HCT116 (cell line): ENCODE data around the gene TSPAN11. TPM values are rescaled to one million over a fixed set of nuclear protein-coding genes. Genes with fewer than 3 reads are reported as not detected.
A peak's percentile ranks its signal among the peaks of the same experiment; 100 is the strongest.

Source experiments
- ATAC-seq: fragments of 200-7000 bp; cut with Tn5 transposase; 2 replicates; pipeline ENCODE4 v1.9.1; 2020; ENCODE audit warnings: mild to moderate bottlenecking, moderate library complexity
- BruUV-seq: library from RNA; stranded (reverse); fragments of 400-500 nt; replicated peaks from 2 replicates; lab custom pipeline; 2021; lab: Mats Ljungman, UMichigan
- CTCF ChIA-PET: fragments of 300-600 bp; sonication (Branson Sonifier 250); formaldehyde crosslinking; loops from one replicate; lab custom pipeline; 2021; ENCODE audit warnings: antibody characterized with exemption; lab: Charles Lee
- POLR2A ChIA-PET: fragments of 300-600, 350-600 bp; sonication (Branson Sonifier 250); formaldehyde crosslinking; loops from one replicate; lab custom pipeline; 2021; ENCODE audit warnings: antibody characterized with exemption; lab: Charles Lee
- RAD21 ChIA-PET, 2 experiments: fragments of 300-600 bp; sonication (Branson Sonifier 250); formaldehyde crosslinking; loops; one replicate each; lab custom pipeline; 2023; ENCODE audit warnings: low total read pairs in 2 of 2; ENCODE audit not compliant: uncharacterized antibody in 2 of 2, unreplicated experiment in 2 of 2, low non-redundant PET in 1 of 2; lab: Charles Lee
- DNase-seq: peaks from one replicate; pipeline ENCODE4 v3.0.0-alpha.2; 2010; ENCODE audit warnings: low read depth, low spot score
- H2AFZ ChIP-seq: fragments of 200-600 bp; shearing (Covaris generic), sonication (generic); 2 replicates; pipeline ENCODE4 v1.6.1; 2017; ENCODE audit warnings: low read depth, mixed run types, mixed read lengths, antibody characterized with exemption, low read length; ENCODE audit not compliant: poor library complexity, severe bottlenecking
- H3K27ac ChIP-seq: 2 replicates; pipeline ENCODE4 v1.5.1; 2012; ENCODE audit warnings: low read depth, low read length
- H3K27me3 ChIP-seq: fragments of 200-600 bp; sonication (generic); 2 replicates; pipeline ENCODE4 v1.6.1; 2016; ENCODE audit warnings: mixed run types, low read length, mixed read lengths; ENCODE audit not compliant: insufficient read depth
- H3K36me3 ChIP-seq, 2 experiments: fragments of 200-500 bp in 1 of 2; fragments of 200-600 bp in 1 of 2; sonication (Bioruptor generic) in 1 of 2; sonication (generic) in 1 of 2; 2 replicates each; pipeline versions ENCODE4 v1.5.1 to v1.6.1; 2014 to 2016; ENCODE audit warnings: low read length in 2 of 2, inconsistent platforms in 1 of 2, mixed read lengths in 1 of 2, mixed run types in 1 of 2; ENCODE audit not compliant: insufficient read depth in 2 of 2, control insufficient read depth in 1 of 2
- H3K4me1 ChIP-seq, 2 experiments: fragments of 200-600 bp in 1 of 2; sonication (generic) in 1 of 2; 2 replicates each; pipeline versions ENCODE4 v1.5.1 to v1.6.1; 2012 to 2017; ENCODE audit warnings: low read length in 2 of 2, inconsistent platforms in 1 of 2, mild to moderate bottlenecking in 1 of 2, mixed read lengths in 1 of 2, mixed run types in 1 of 2, moderate library complexity in 1 of 2; ENCODE audit not compliant: insufficient read depth in 2 of 2, control insufficient read depth in 1 of 2
- H3K4me2 ChIP-seq: fragments of 200-600 bp; sonication (generic); 2 replicates; pipeline ENCODE4 v1.6.1; 2017; ENCODE audit warnings: mixed run types, low read length, mixed read lengths
- H3K4me3 ChIP-seq, 2 experiments: fragments of 200-600 bp in 1 of 2; sonication (generic) in 1 of 2; replicated peaks in 1 of 2; 2 replicates each; pipeline ENCODE4 v1.5.1; 2011 to 2016; ENCODE audit warnings: low read length in 2 of 2, control low read depth in 1 of 2, low read depth in 1 of 2, mild to moderate bottlenecking in 1 of 2, mixed read lengths in 1 of 2, mixed run types in 1 of 2
- H3K79me2 ChIP-seq: fragments of 200-600 bp; sonication (generic); 2 replicates; pipeline ENCODE4 v1.6.1; 2017; ENCODE audit warnings: mild to moderate bottlenecking, mixed run types, low read length, moderate library complexity, mixed read lengths; ENCODE audit not compliant: insufficient read depth
- H3K9ac ChIP-seq: fragments of 200-600 bp; sonication (generic); 2 replicates; pipeline ENCODE4 v1.6.1; 2016; ENCODE audit warnings: low read length, mixed read lengths
- H3K9me2 ChIP-seq: fragments of 200-600 bp; sonication (generic), shearing (Covaris generic); 2 replicates; pipeline ENCODE4 v1.6.1; 2017; ENCODE audit warnings: mixed run types, mild to moderate bottlenecking, moderate library complexity; ENCODE audit not compliant: insufficient read depth
- H3K9me3 ChIP-seq, 2 experiments: fragments of 200-500 bp in 1 of 2; fragments of 200-600 bp in 1 of 2; sonication (Bioruptor generic) in 1 of 2; sonication (generic) in 1 of 2; 2 replicates each; pipeline ENCODE4 v1.6.1; 2014 to 2017; ENCODE audit warnings: low read length in 2 of 2, mixed read lengths in 2 of 2, inconsistent platforms in 1 of 2, low read depth in 1 of 2, mild to moderate bottlenecking in 1 of 2, mixed run types in 1 of 2, moderate library complexity in 1 of 2; ENCODE audit not compliant: control insufficient read depth in 1 of 2, insufficient read depth in 1 of 2
- H4K20me1 ChIP-seq: fragments of 200-600 bp; sonication (generic), shearing (Covaris generic); 2 replicates; pipeline ENCODE4 v1.6.1; 2017; ENCODE audit warnings: mixed run types, mild to moderate bottlenecking, moderate library complexity; ENCODE audit not compliant: insufficient read depth
- CTCF ChIP-seq, 3 experiments: fragments of 200-600 bp in 1 of 3; sonication (generic) in 1 of 3; IDR thresholded peaks in 2 of 3; conservative IDR thresholded peaks in 1 of 3; 2 replicates each; pipeline ENCODE4 v1.5.1; 2012 to 2017; ENCODE audit warnings: low read depth in 2 of 3, low read length in 2 of 3, antibody characterized with exemption in 1 of 3, borderline replicate concordance in 1 of 3, control low read depth in 1 of 3, mild to moderate bottlenecking in 1 of 3, mixed read lengths in 1 of 3, mixed run types in 1 of 3, moderate library complexity in 1 of 3; ENCODE audit not compliant: insufficient read depth in 1 of 3
- ELF1 ChIP-seq: IDR thresholded peaks from 2 replicates; pipeline ENCODE4 v1.6.1; 2012; ENCODE audit warnings: low read depth, borderline replicate concordance
- FOSL1 ChIP-seq: IDR thresholded peaks from 2 replicates; pipeline ENCODE4 v1.6.1; 2012; ENCODE audit warnings: low read depth
- MAX ChIP-seq: IDR thresholded peaks from 2 replicates; pipeline ENCODE4 v1.6.1; 2012
- RAD21 ChIP-seq: IDR thresholded peaks from 2 replicates; pipeline ENCODE4 v1.6.1; 2012; ENCODE audit warnings: low read depth, mild to moderate bottlenecking
- SIN3A ChIP-seq: IDR thresholded peaks from 2 replicates; pipeline ENCODE4 v1.6.1; 2012; ENCODE audit warnings: low read depth
- ZBTB33 ChIP-seq: IDR thresholded peaks from 2 replicates; pipeline ENCODE4 v1.6.1; 2011; ENCODE audit warnings: mild to moderate bottlenecking, low read length, moderate library complexity; ENCODE audit not compliant: insufficient replicate concordance; ENCODE audit errors: extremely low read depth
- intact Hi-C: fragments of 100-400 bp; cut with micrococcal nuclease; formaldehyde crosslinking; loops from 2 replicates; pipeline ENCODE4 v1.10.0; 2022
- total RNA-seq: library from RNA; stranded (reverse); gene quantifications from one replicate; pipeline ENCODE4 v1.2.1, GENCODE V29; 2021; ENCODE audit not compliant: unreplicated experiment

TSPAN11 gene
- total RNA-seq, 1 experiment from 2014 or later, result not detected

GRCh38 chr12:30989754-30990153, 63.2 kb downstream of the TSPAN11 start:
- CTCF ChIA-PET, result interaction anchor here (1.5 to 3.2 kb wide), 2 partner anchors 138 to 143 kb away, joined by 5 to 21 read pairs; no protein-coding TSS in a partner anchor
- BruUV-seq, result no TSS peak
- Histone ChIP-seq H4K20me1 (no peaks in the 10 kb centered on the region), H3K4me2 (no peak overlapping the region), H3K4me3 (no peak overlapping the region)
- peak; percentile 64 for TF ChIP-seq RAD21
- TF ChIP-seq CTCF (IDR thresholded peaks at IDR 0.05 in 2 of 3, conservative IDR thresholded peaks at IDR 0.05 in 1 of 3; ENCODE audit: borderline replicate concordance in 1 of 3, insufficient read depth in 1 of 3, low read depth in 2 of 3, low read length in 2 of 3), result peak; percentile 41 to 47 (median 43); a peak in 5 of 6 replicates
- TF ChIP-seq MAX, result peak; percentile 32; the same call in 1 of the 2 replicates
- TF ChIP-seq FOSL1, result no peak
- TF ChIP-seq, all 23 proteins: peak for 3
- Histone ChIP-seq H3K79me2 (no peaks in the 10 kb centered on the region), H3K36me3 (no peaks in the 10 kb centered on the region), H3K9me2 (no peaks in the 10 kb centered on the region), H3K27ac (no peak overlapping the region), H3K4me1 (peaks cover 0 to 4% of the 10 kb centered on the region in 2 experiments; a peak in 2 of 4 replicates), H3K9me3 (no peaks in the 10 kb centered on the region), H3K9ac (no peak overlapping the region), H3K27me3 (no peaks in the 10 kb centered on the region), H2AFZ (no peak overlapping the region)
- intact Hi-C loops, result loop anchor here (10.0 kb wide), 1 partner anchor 1475 kb away; no protein-coding TSS in a partner anchor
- ChIA-PET POLR2A (no interaction called here), RAD21 (interaction anchor here in 1 of 2 experiments (0.6 to 1.4 kb wide), 3 partner anchors 138 to 143 kb away, joined by 3 to 5 read pairs (median 3); no protein-coding TSS in a partner anchor)
- peak; percentile 78 for ATAC-seq
- DNase-seq, result no peak

- Histone ChIP-seq H3K4me3 (no peak overlapping the region), H2AFZ (no peak overlapping the region), H3K9me3 (no peaks in the 10 kb centered on the region), H4K20me1 (no peaks in the 10 kb centered on the region), H3K79me2 (no peaks in the 10 kb centered on the region), H3K9ac (no peak overlapping the region), H3K27me3 (no peaks in the 10 kb centered on the region), H3K4me2 (no peak overlapping the region), H3K27ac (no peak overlapping the region), H3K36me3 (no peaks in the 10 kb centered on the region), H3K9me2 (no peaks in the 10 kb centered on the region), H3K4me1 (peaks cover 0 to 4% of the 10 kb centered on the region in 2 experiments; a peak in 2 of 4 replicates)
- ChIA-PET CTCF (interaction anchor here (1.5 to 3.2 kb wide), 2 partner anchors 139 to 143 kb away, joined by 5 to 21 read pairs; no protein-coding TSS in a partner anchor), RAD21 (interaction anchor here (0.5 to 1.4 kb wide), 4 partner anchors 139 to 156 kb away, joined by 3 to 5 read pairs (median 4); no protein-coding TSS in a partner anchor), POLR2A (no interaction called here)
- DNase-seq (no peak), ATAC-seq (no peak)
- intact Hi-C loops, result no loop called here
- TF ChIP-seq ELF1, result no peak
- TF ChIP-seq FOSL1, result no peak
- no peak for TF ChIP-seq ZBTB33
- no peak for TF ChIP-seq SIN3A
- TF ChIP-seq RAD21, result no peak
- BruUV-seq, result no TSS peak
Observed at GRCh38 chr12:30990316-30990715, 63.8 kb downstream of the TSPAN11 start.
